Heart right ventricle (tissue), 16 donors: ENCODE data around the gene DAB2IP. TPM values are rescaled to one million over a fixed set of nuclear protein-coding genes. Genes with fewer than 3 reads are reported as not detected.

ENCODE experiments used
- ATAC-seq, 8 donors: fragments of 200-7000 bp; cut with Tn5 transposase; one replicate each; pipeline ENCODE4 v1.9.1; 2020; ENCODE audit warnings: mild to moderate bottlenecking in 8 of 8, moderate library complexity in 8 of 8, moderate number of reproducible peaks in 1 of 8
- DNase-seq, 2 donors: peaks; one replicate each; pipeline ENCODE4 v3.0.0-alpha.2; 2020
- H3K27ac ChIP-seq, 10 donors: fragments of 200-600 bp; sonication (generic) in 2 of 10; one replicate each; pipeline versions ENCODE4 v1.5.0 to v1.8.0; 2020 to 2022; ENCODE audit warnings: mild to moderate bottlenecking in 3 of 10
- H3K27me3 ChIP-seq, 7 donors: fragments of 200-600 bp; one replicate each; pipeline ENCODE4 v1.8.0; 2021 to 2022; ENCODE audit warnings: mild to moderate bottlenecking in 2 of 7
- H3K36me3 ChIP-seq, 9 donors: fragments of 200-600 bp; sonication (generic) in 1 of 9; one replicate each; pipeline versions ENCODE4 v1.5.0 to v1.8.0; 2020 to 2022; ENCODE audit warnings: mild to moderate bottlenecking in 2 of 9
- H3K4me1 ChIP-seq, 9 donors: fragments of 200-600 bp; sonication (generic) in 1 of 9; one replicate each; pipeline versions ENCODE4 v1.5.0 to v1.8.0; 2020 to 2022; ENCODE audit warnings: mild to moderate bottlenecking in 4 of 9
- H3K4me3 ChIP-seq, 10 donors: fragments of 200-600 bp; sonication (generic) in 2 of 10; one replicate each; pipeline versions ENCODE4 v1.5.0 to v1.8.0; 2020 to 2022; ENCODE audit warnings: mild to moderate bottlenecking in 7 of 10, moderate library complexity in 2 of 10
- H3K9me3 ChIP-seq, 11 donors: fragments of 200-600 bp in 10 of 11; sonication (generic) in 2 of 11; one replicate each; pipeline versions ENCODE4 v1.5.0 to v1.8.0; 2013 to 2022; ENCODE audit warnings: mild to moderate bottlenecking in 2 of 11, control low read depth in 1 of 11, moderate library complexity in 1 of 11
- WGBS, 2 donors: extraction: QIAGEN DNeasy Blood & Tissue Kit; methylation state at CpG; one replicate each; pipeline ENCODE4 v1.1.7; 2013; ENCODE audit warnings: inconsistent platforms in 1 of 2; 5-methylcytosine and 5-hydroxymethylcytosine counted together
- intact Hi-C, 10 donors: fragments of 100-400 bp; cut with DNase I; formaldehyde crosslinking; loops; one replicate each; pipeline versions ENCODE4 v1.11.1 to v1.14.2; 2022
- polyA plus RNA-seq, 2 donors: library from polyadenylated mRNA; stranded (reverse); fragments of 200-250 nt; gene quantifications; one replicate each; pipeline ENCODE4 v1.2.3, GENCODE V29; 2013
- total RNA-seq, 10 donors: library from RNA; stranded (reverse); fragmentation: NEBNext Ultra II Directional in 3 of 10; extraction: Animal tissue kit (Norgen Biotek cat#: 25700) in 3 of 10; gene quantifications; one replicate each; pipeline versions ENCODE4 v1.2.1 to v1.2.4, GENCODE V29; 2021 to 2023
- TF ChIP-seq, protein P1 (sequence below), 9 donors: fragments of 200-600 bp; sonication (generic) in 2 of 9; IDR thresholded peaks; one replicate each; pipeline versions ENCODE4 v1.5.0 to v1.8.0; 2021 to 2022; ENCODE audit warnings: antibody characterized with exemption in 9 of 9, mild to moderate bottlenecking in 5 of 9, moderate library complexity in 1 of 9
- donor health status: Arrhythmogenic right ventricular cardiomyopathy.
- donor health status: ischemic (EF 13 %, LVEDD 7.1; RV severe dilation, severe dysfunction).
- donor health status: healthy with polysubstance abuse.
- donor health status: DM: no; HTN: yes; CAD: no.
- donor health status: DM: no; HTN: no; CAD: no.
- donor health status: ischemic (EF 25% LVEDD 6.9; RV normal size, moderate dysfunction).
- donor health status: ischemic (EF 25% LVEDD 5.7; RV mildly dilated, moderate dysfunction).
- donor health status: healthy.
- donor health status: DM: yes; HTN: yes; CAD: no.
- donor health status: Ischemic cardiomyopathy.
- donor health status: ischemic (EF 35%, LVEDD 5.7; RV mildly dilated, moderate dysfunction).
- donor health status: nonischemic (EF 11% LVEDD 7.7; RV severe dilation, severe dysfunction).
- donor health status: DM: yes; HTN: yes; CAD: no.
- donor health status: PGD.
- donor health status: ischemic (EF 29% LVEDD 5.4; RV normal size, mild dysfunction).
- donor health status: nonischemic (EF 23%, LVEDD 6.1; RV moderate dilation, normal function).

The DAB2IP gene
- total and polyA plus RNA-seq, 12 donors = 18.1 to 71.1 (median 52.8) TPM

- H3K4me3 ChIP-seq = no peak overlapping the region
- peak in 4 of 8 donors; percentile 36 to 73 (median 48) for ATAC-seq
- peaks cover 4 to 47% (median 24%) of the 10 kb centered on the region in 9 donors for H3K4me1 ChIP-seq
These were observed 25.4 kb upstream of the DAB2IP start for GRCh38 chr9:121626012-121626411.

GRCh38 chr9:121627427-121627826, 24.0 kb upstream of the DAB2IP start:
- Histone ChIP-seq H3K27ac (no peak overlapping the region), H3K36me3 (peaks cover 0 to 4% (median 0%) of the 10 kb centered on the region in 9 donors), H3K9me3 (no peaks in the 10 kb centered on the region), H3K27me3 (no peaks in the 10 kb centered on the region), H3K4me1 (peaks cover 1 to 33% (median 13%) of the 10 kb centered on the region in 9 donors), H3K4me3 (no peak overlapping the region)
- no peak for DNase-seq
- TF ChIP-seq, protein P1, sequence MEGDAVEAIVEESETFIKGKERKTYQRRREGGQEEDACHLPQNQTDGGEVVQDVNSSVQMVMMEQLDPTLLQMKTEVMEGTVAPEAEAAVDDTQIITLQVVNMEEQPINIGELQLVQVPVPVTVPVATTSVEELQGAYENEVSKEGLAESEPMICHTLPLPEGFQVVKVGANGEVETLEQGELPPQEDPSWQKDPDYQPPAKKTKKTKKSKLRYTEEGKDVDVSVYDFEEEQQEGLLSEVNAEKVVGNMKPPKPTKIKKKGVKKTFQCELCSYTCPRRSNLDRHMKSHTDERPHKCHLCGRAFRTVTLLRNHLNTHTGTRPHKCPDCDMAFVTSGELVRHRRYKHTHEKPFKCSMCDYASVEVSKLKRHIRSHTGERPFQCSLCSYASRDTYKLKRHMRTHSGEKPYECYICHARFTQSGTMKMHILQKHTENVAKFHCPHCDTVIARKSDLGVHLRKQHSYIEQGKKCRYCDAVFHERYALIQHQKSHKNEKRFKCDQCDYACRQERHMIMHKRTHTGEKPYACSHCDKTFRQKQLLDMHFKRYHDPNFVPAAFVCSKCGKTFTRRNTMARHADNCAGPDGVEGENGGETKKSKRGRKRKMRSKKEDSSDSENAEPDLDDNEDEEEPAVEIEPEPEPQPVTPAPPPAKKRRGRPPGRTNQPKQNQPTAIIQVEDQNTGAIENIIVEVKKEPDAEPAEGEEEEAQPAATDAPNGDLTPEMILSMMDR (IDR thresholded peaks at IDR 0.05) = no peak
- intact Hi-C loops = no loop called here
- WGBS, 2 donors = 71 to 75% methylated on average over 6 of the region's 6 CpGs
- ATAC-seq = no peak

More at GRCh38 chr9:121626012-121626411, 25.4 kb upstream of the DAB2IP start:
- 63 to 69% methylated on average over 4 of the region's 4 CpGs for WGBS, 2 donors
- peaks cover 0 to 4% (median 0%) of the 10 kb centered on the region in 9 donors for H3K36me3 ChIP-seq
- no peak for DNase-seq
- H3K9me3 ChIP-seq = no peaks in the 10 kb centered on the region
- TF ChIP-seq, protein P1 (IDR thresholded peaks at IDR 0.05) = no peak
- H3K27ac ChIP-seq = peak overlapping the region in 4 of 10 donors; percentile 13 to 64 (median 26)
- intact Hi-C loops = no loop called here
- H3K27me3 ChIP-seq = no peaks in the 10 kb centered on the region

- intact Hi-C loops = no loop called here
- no peaks in the 10 kb centered on the region for H3K27me3 ChIP-seq
- H3K4me3 ChIP-seq = no peak overlapping the region
- TF ChIP-seq, protein P1 (IDR thresholded peaks at IDR 0.05) = no peak
- H3K4me1 ChIP-seq = peaks cover 0 to 30% (median 7%) of the 10 kb centered on the region in 9 donors
- 93 to 97% methylated on average over 4 of the region's 4 CpGs for WGBS, 2 donors
- H3K36me3 ChIP-seq = peaks cover 0 to 4% (median 0%) of the 10 kb centered on the region in 9 donors
- DNase-seq = no peak
- no peaks in the 10 kb centered on the region for H3K9me3 ChIP-seq
- no peak overlapping the region for H3K27ac ChIP-seq
- no peak for ATAC-seq
These were observed 23.0 kb upstream of the DAB2IP start for GRCh38 chr9:121628401-121628800.

GRCh38 chr9:121631115-121631514, 20.3 kb upstream of the DAB2IP start:
- Histone ChIP-seq H3K27ac (no peak overlapping the region), H3K4me1 (peaks cover 11 to 40% (median 25%) of the 10 kb centered on the region in 9 donors), H3K36me3 (no peaks in the 10 kb centered on the region), H3K9me3 (no peaks in the 10 kb centered on the region), H3K27me3 (no peaks in the 10 kb centered on the region), H3K4me3 (no peak overlapping the region)
- TF ChIP-seq, protein P1 (IDR thresholded peaks at IDR 0.05) = no peak
- WGBS, 2 donors = 91 to 94% methylated on average over 3 of the region's 3 CpGs
- no peak for ATAC-seq
- intact Hi-C loops = loop anchor here in 1 of 10 donors (10.0 kb wide), 1 partner anchor 234 kb away; no protein-coding TSS in a partner anchor
- DNase-seq = no peak
